K562 (cell line): ENCODE data around the gene KIF5A. TPM values are rescaled to one million over a fixed set of nuclear protein-coding genes. Genes with fewer than 3 reads are reported as not detected.

ENCODE experiments used
- ATF3 ChIP-seq, 2 experiments: fragments of 450-650 bp in 1 of 2; sonication (generic) in 1 of 2; formaldehyde crosslinking in 1 of 2; IDR thresholded peaks in 1 of 2; conservative IDR thresholded peaks in 1 of 2; 2 replicates each; pipeline versions ENCODE4 v1.6.1 to v1.8.1; 2016 to 2023; ENCODE audit warnings: mild to moderate bottlenecking in 2 of 2, moderate library complexity in 2 of 2, inconsistent platforms in 1 of 2, missing genetic modification reagents in 1 of 2
- BACH1 ChIP-seq: fragments of 200-800 bp; sonication (Bioruptor generic); IDR thresholded peaks from 2 replicates; pipeline ENCODE4 v1.6.1; 2016; ENCODE audit warnings: missing genetic modification characterization, missing compliant biosample characterization
- BRD4 ChIP-seq: fragments of 200-600 bp; sonication (generic); IDR thresholded peaks from 2 replicates; pipeline ENCODE4 v1.6.1; 2017; ENCODE audit warnings: inconsistent platforms
- CREB1 ChIP-seq, 2 experiments: sonication (generic) in 1 of 2; formaldehyde crosslinking in 1 of 2; IDR thresholded peaks; 2 replicates each; pipeline versions ENCODE4 v1.6.1 to v1.8.0; 2012 to 2022; ENCODE audit warnings: inconsistent platforms in 1 of 2, mild to moderate bottlenecking in 1 of 2, missing genetic modification reagents in 1 of 2, moderate library complexity in 1 of 2
- CREB5 ChIP-seq: fragments of 250-450 bp; sonication (Bioruptor Pico); IDR thresholded peaks from 2 replicates; pipeline ENCODE4 v1.5.0; 2020; ENCODE audit warnings: mild to moderate bottlenecking
- EP300 ChIP-seq: IDR thresholded peaks from 2 replicates; pipeline ENCODE4 v1.6.1; 2012; ENCODE audit warnings: low read length, improper control_type of control experiment
- GABPB1 ChIP-seq: sonication (generic); formaldehyde crosslinking; IDR thresholded peaks from 2 replicates; pipeline ENCODE4 v1.8.0; 2022; ENCODE audit warnings: mild to moderate bottlenecking, missing genetic modification reagents
- HMBOX1 ChIP-seq: sonication (generic); IDR thresholded peaks from 2 replicates; pipeline ENCODE4 v1.6.1; 2016
- MXI1 ChIP-seq: IDR thresholded peaks from 2 replicates; pipeline ENCODE4 v1.6.1; 2011; ENCODE audit warnings: low read depth, mild to moderate bottlenecking, improper control_type of control experiment, low read length
- NCOA1 ChIP-seq: fragments of 450-650 bp; IDR thresholded peaks from 2 replicates; pipeline ENCODE4 v1.6.1; 2016; ENCODE audit warnings: low read depth
- NFE2L1 ChIP-seq: fragments of 450-650 bp; IDR thresholded peaks from 2 replicates; pipeline ENCODE4 v1.6.1; 2016; ENCODE audit warnings: missing genetic modification characterization, low read depth, mild to moderate bottlenecking, missing compliant biosample characterization, moderate library complexity, borderline replicate concordance
- NR4A1 ChIP-seq, 2 experiments: fragments of 250-450 bp in 1 of 2; fragments of 450-650 bp in 1 of 2; sonication (Bioruptor Pico) in 1 of 2; IDR thresholded peaks; 2 replicates each; pipeline versions ENCODE4 v1.4.0 to v1.6.1; 2016 to 2020; ENCODE audit warnings: mild to moderate bottlenecking in 2 of 2, missing compliant biosample characterization in 1 of 2, missing genetic modification characterization in 1 of 2, moderate library complexity in 1 of 2
- PCBP1 ChIP-seq: fragments of 200-400 bp; formaldehyde crosslinking; IDR thresholded peaks from 2 replicates; pipeline ENCODE4 v1.6.1; 2018; ENCODE audit warnings: mild to moderate bottlenecking, low read depth, low read length; ENCODE audit not compliant: poor library complexity, severe bottlenecking
- RBFOX2 ChIP-seq: fragments of 200-400 bp; formaldehyde crosslinking; IDR thresholded peaks from 2 replicates; pipeline ENCODE4 v1.6.1; 2017; ENCODE audit warnings: low read depth, mild to moderate bottlenecking, low read length, moderate library complexity
- SNAPC5 ChIP-seq: fragments of 250-450 bp; sonication (Bioruptor Pico); IDR thresholded peaks from 2 replicates; pipeline ENCODE4 v1.8.0; 2021; ENCODE audit warnings: moderate library complexity, mild to moderate bottlenecking, inconsistent platforms
- TBP ChIP-seq: optimal IDR thresholded peaks from 2 replicates; pipeline ENCODE3; 2011; ENCODE audit warnings: low read depth, low read length, improper control_type of control experiment
- THAP12 ChIP-seq: fragments of 250-450 bp; sonication (Bioruptor Pico); IDR thresholded peaks from 2 replicates; pipeline ENCODE4 v1.9.0; 2021; ENCODE audit warnings: mild to moderate bottlenecking, inconsistent platforms
- ZNF197 ChIP-seq: fragments of 200-800 bp; sonication (Bioruptor generic); IDR thresholded peaks from 2 replicates; pipeline ENCODE4 v1.6.1; 2016; ENCODE audit warnings: low read depth, missing genetic modification characterization, missing compliant biosample characterization
- ZNF583 ChIP-seq: fragments of 250-450 bp; sonication (Bioruptor Pico); IDR thresholded peaks from 2 replicates; pipeline ENCODE4 v1.4.0; 2020
- ZNF699 ChIP-seq: fragments of 250-450 bp; sonication (Bioruptor Pico); IDR thresholded peaks from 2 replicates; pipeline ENCODE4 v1.8.0; 2021; ENCODE audit warnings: mild to moderate bottlenecking, moderate library complexity; ENCODE audit not compliant: insufficient replicate concordance
- ZNF717 ChIP-seq: fragments of 250-450 bp; sonication (Bioruptor Pico); IDR thresholded peaks from 2 replicates; pipeline ENCODE4 v1.5.0; 2021
- ZNF76 ChIP-seq: fragments of 250-450 bp; sonication (Bioruptor Pico); IDR thresholded peaks from 2 replicates; pipeline ENCODE4 v1.4.0; 2020; ENCODE audit warnings: mild to moderate bottlenecking, moderate library complexity, borderline replicate concordance
- polyA plus RNA-seq, 8 experiments: library from polyadenylated mRNA; depleted of rRNA in 4 of 8; stranded (reverse) in 5 of 8; unstranded in 3 of 8; fragments of >200 nt; fragmentation: Nextera tagmentation in 2 of 8; fragmentation: Illumina TruSeq in 1 of 8; extraction: Ambion mirVana in 2 of 8; extraction: Trizol in 1 of 8; gene quantifications; 2 replicates each; pipeline versions ENCODE4 v1.2.1 to v1.2.3, GENCODE V29; 2011 to 2014; ENCODE audit warnings: inconsistent platforms in 1 of 8, missing spikeins in 1 of 8
- total RNA-seq, 7 experiments: library from RNA; depleted of rRNA in 6 of 7; stranded (reverse); fragments of >200 nt in 6 of 7; fragmentation: Illumina TruSeq in 2 of 7; extraction: Trizol in 2 of 7; gene quantifications; 2 replicates each; pipeline versions ENCODE4 v1.2.1 to v1.2.3, GENCODE V29; 2011 to 2021; ENCODE audit warnings: low replicate concordance in 1 of 7

KIF5A gene
- total and polyA plus RNA-seq, 9 of the 15 experiments (the other 6 are each of a cell fraction or from before 2014, with no cell fraction given), result 3.4 to 17.7 (median 8.0) TPM

- TF ChIP-seq PCBP1 (peak; percentile 97), NR4A1 (CRISPR knock-in tag; IDR thresholded peaks at IDR 0.05) (no peak), NR4A1 (tag; IDR thresholded peaks at IDR 0.05) (no peak), GABPB1 (CRISPR knock-in tag) (no peak), THAP12 (CRISPR knock-in tag) (no peak), NFE2L1 (tag) (no peak), BACH1 (no peak), MXI1 (no peak), RBFOX2 (no peak), NCOA1 (no peak), HMBOX1 (no peak), BRD4 (0 out of 2 replicates have a peak, but pooled peaks have one; percentile 17), ZNF197 (no peak), ZNF76 (CRISPR knock-in tag) (no peak), CREB1 (IDR thresholded peaks at IDR 0.05) (no peak), CREB1 (CRISPR knock-in tag; IDR thresholded peaks at IDR 0.05) (no peak), TBP (no peak), ZNF699 (CRISPR knock-in tag) (no peak), ZNF717 (CRISPR knock-in tag) (no peak), SNAPC5 (CRISPR knock-in tag) (no peak), EP300 (no peak), ATF3 (IDR thresholded peaks at IDR 0.05) (no peak), ATF3 (CRISPR knock-in tag; conservative IDR thresholded peaks at IDR 0.05) (no peak), ZNF583 (no peak), CREB5 (CRISPR knock-in tag) (no peak)
These were observed 26.7 kb upstream of the KIF5A start (continued) for GRCh38 chr12:57522887-57523705.
